Neuronal stem cell (in vitro differentiated cells): ENCODE measurements around the gene PRKN.

Experiments
- DNase-seq: peaks from one replicate; pipeline ENCODE4 v3.0.0-alpha.2; 2013; ENCODE audit warnings: low spot score
- H2AFZ ChIP-seq: one replicate; pipeline ENCODE4 v1.6.1; 2013; ENCODE audit warnings: mild to moderate bottlenecking, low read length, inconsistent platforms
- H2AK5ac ChIP-seq: 2 replicates; pipeline ENCODE4 v1.6.1; 2013; ENCODE audit warnings: low read depth, mild to moderate bottlenecking, inconsistent platforms, low read length, moderate library complexity, mixed read lengths
- H2BK120ac ChIP-seq: 2 replicates; pipeline ENCODE4 v1.6.1; 2013; ENCODE audit warnings: low read depth, mild to moderate bottlenecking, inconsistent platforms, low read length, moderate library complexity, mixed read lengths
- H2BK12ac ChIP-seq: one replicate; pipeline ENCODE4 v1.6.1; 2013; ENCODE audit warnings: low read length, inconsistent platforms
- H2BK15ac ChIP-seq: 2 replicates; pipeline ENCODE4 v1.6.1; 2013; ENCODE audit warnings: mild to moderate bottlenecking, low read length, inconsistent platforms, mixed read lengths
- H2BK5ac ChIP-seq: one replicate; pipeline ENCODE4 v1.6.1; 2013; ENCODE audit warnings: inconsistent platforms, mild to moderate bottlenecking, low read length, moderate library complexity
- H3K14ac ChIP-seq: one replicate; pipeline ENCODE4 v1.6.1; 2013; ENCODE audit warnings: low read length, inconsistent platforms
- H3K18ac ChIP-seq: 2 replicates; pipeline ENCODE4 v1.6.1; 2013; ENCODE audit warnings: low read length, inconsistent platforms
- H3K23ac ChIP-seq: 2 replicates; pipeline ENCODE4 v1.6.1; 2013; ENCODE audit warnings: low read depth, mild to moderate bottlenecking, mixed read lengths, low read length, inconsistent platforms; ENCODE audit not compliant: poor library complexity
- H3K27ac ChIP-seq: replicated peaks from 3 replicates; pipeline ENCODE4 v1.5.1; 2013; ENCODE audit warnings: low read length, inconsistent platforms
- H3K27me3 ChIP-seq, 3 experiments: 2 replicates each; pipeline ENCODE4 v1.6.1; 2013; ENCODE audit warnings: low read length in 3 of 3, mild to moderate bottlenecking in 2 of 3, inconsistent platforms in 1 of 3, low read depth in 1 of 3, mixed read lengths in 1 of 3, moderate library complexity in 1 of 3; ENCODE audit not compliant: control insufficient read depth in 3 of 3, insufficient read depth in 3 of 3
- H3K36me3 ChIP-seq, 2 donors: replicated peaks in 1 of 2; 2 replicates each; pipeline ENCODE4 v1.6.1; 2013; ENCODE audit warnings: low read length in 2 of 2; ENCODE audit not compliant: control insufficient read depth in 2 of 2, insufficient read depth in 2 of 2
- H3K4ac ChIP-seq: 2 replicates; pipeline ENCODE4 v1.6.1; 2013; ENCODE audit warnings: inconsistent platforms, mild to moderate bottlenecking, low read length, moderate library complexity
- H3K4me1 ChIP-seq, 2 donors: 1 replicate in 1 of 2; 2 replicates in 1 of 2; pipeline ENCODE4 v1.6.1; 2013; ENCODE audit warnings: low read length in 2 of 2, low read depth in 1 of 2; ENCODE audit not compliant: control insufficient read depth in 2 of 2, insufficient read depth in 1 of 2
- H3K4me2 ChIP-seq: one replicate; pipeline ENCODE4 v1.6.1; 2013; ENCODE audit warnings: mild to moderate bottlenecking, low read length, inconsistent platforms; ENCODE audit not compliant: insufficient read depth, poor library complexity, severe bottlenecking
- H3K4me3 ChIP-seq, 2 donors: 2 replicates each; pipeline ENCODE4 v1.5.1; 2013; ENCODE audit warnings: low read length in 2 of 2, mild to moderate bottlenecking in 2 of 2, inconsistent platforms in 1 of 2, moderate library complexity in 1 of 2
- H3K79me1 ChIP-seq: one replicate; pipeline ENCODE4 v1.6.1; 2013; ENCODE audit warnings: low read depth, mild to moderate bottlenecking, inconsistent platforms, low read length, moderate library complexity
- H3K9ac ChIP-seq: one replicate; pipeline ENCODE4 v1.6.1; 2013; ENCODE audit warnings: mild to moderate bottlenecking, low read depth, low read length, inconsistent platforms; ENCODE audit not compliant: poor library complexity
- H3K9me3 ChIP-seq, 2 donors: replicated peaks in 1 of 2; 2 replicates each; pipeline versions ENCODE3 to v1.6.1; 2013; ENCODE audit warnings: low read length in 2 of 2, mild to moderate bottlenecking in 2 of 2, inconsistent platforms in 1 of 2, low read depth in 1 of 2, mixed read lengths in 1 of 2, moderate library complexity in 1 of 2; ENCODE audit not compliant: control insufficient read depth in 2 of 2, insufficient read depth in 1 of 2
- H4K8ac ChIP-seq: one replicate; pipeline ENCODE4 v1.6.1; 2013; ENCODE audit warnings: low read depth, mild to moderate bottlenecking, inconsistent platforms, low read length, moderate library complexity
- H4K91ac ChIP-seq: one replicate; pipeline ENCODE4 v1.6.1; 2013; ENCODE audit warnings: low read length, low read depth, mild to moderate bottlenecking, inconsistent platforms; ENCODE audit not compliant: poor library complexity
- WGBS, 2 donors: extraction: QIAGEN DNeasy Blood & Tissue Kit; methylation state at CpG; one replicate each; pipeline ENCODE4 v1.1.7; 2013; ENCODE audit warnings: missing lambda C conversion rate in 2 of 2, mixed read lengths in 1 of 2; ENCODE audit not compliant: insufficient read length in 2 of 2, insufficient replicate concordance in 1 of 2; ENCODE audit errors: extremely low coverage in 2 of 2; 5-methylcytosine and 5-hydroxymethylcytosine counted together

The PRKN gene

GRCh38 chr6:162613310-162613709, 114.3 kb downstream of the PRKN start:
- Histone ChIP-seq H3K4me2 (no peak overlapping the region), H4K8ac (no peak overlapping the region), H3K4me3 (no peak overlapping the region), H3K14ac (no peak overlapping the region), H3K9me3 (no peaks in the 10 kb centered on the region), H2AK5ac (no peak overlapping the region), H3K4me1 (peaks cover 0 to 4% of the 10 kb centered on the region in 2 donors), H3K27ac (no peak overlapping the region), H3K9ac (no peak overlapping the region), H4K91ac (no peak overlapping the region), H3K27me3 (no peaks in the 10 kb centered on the region), H2BK15ac (no peak overlapping the region), H2AFZ (no peak overlapping the region), H3K79me1 (no peaks in the 10 kb centered on the region), H2BK5ac (no peak overlapping the region), H3K23ac (no peak overlapping the region), H3K4ac (no peak overlapping the region), H3K18ac (no peak overlapping the region), H2BK12ac (no peak overlapping the region), H2BK120ac (no peak overlapping the region), H3K36me3 (no peaks in the 10 kb centered on the region)
- no peak for DNase-seq
- no CpG with 5 or more reads among the region's 2 CpGs for WGBS, 2 donors

GRCh38 chr6:162612613-162613012, 115.0 kb downstream of the PRKN start:
- Histone ChIP-seq H2BK5ac (no peak overlapping the region), H2BK12ac (no peak overlapping the region), H3K18ac (no peak overlapping the region), H3K4me1 (peaks cover 0 to 4% of the 10 kb centered on the region in 2 donors), H3K4ac (no peak overlapping the region), H2AFZ (no peak overlapping the region), H3K9me3 (no peaks in the 10 kb centered on the region), H4K8ac (no peak overlapping the region), H3K27me3 (no peaks in the 10 kb centered on the region), H3K27ac (no peak overlapping the region), H2BK15ac (no peak overlapping the region), H3K4me2 (no peak overlapping the region), H3K79me1 (no peaks in the 10 kb centered on the region), H3K14ac (no peak overlapping the region), H4K91ac (no peak overlapping the region), H3K4me3 (no peak overlapping the region), H3K23ac (no peak overlapping the region), H2BK120ac (no peak overlapping the region), H3K36me3 (no peaks in the 10 kb centered on the region), H3K9ac (no peak overlapping the region), H2AK5ac (no peak overlapping the region)
- WGBS, 2 donors: no CpG with 5 or more reads among the region's 4 CpGs
- no peak for DNase-seq

- Histone ChIP-seq H3K9me3 (no peaks in the 10 kb centered on the region), H2BK12ac (no peak overlapping the region), H4K91ac (no peak overlapping the region), H2BK15ac (no peak overlapping the region), H4K8ac (no peak overlapping the region), H3K4me3 (no peak overlapping the region), H2AK5ac (no peak overlapping the region), H3K4me2 (no peak overlapping the region), H3K18ac (no peak overlapping the region), H3K36me3 (no peaks in the 10 kb centered on the region), H3K4ac (no peak overlapping the region), H2BK120ac (no peak overlapping the region), H2AFZ (no peak overlapping the region), H3K9ac (no peak overlapping the region), H3K27me3 (no peaks in the 10 kb centered on the region), H3K79me1 (no peaks in the 10 kb centered on the region), H3K27ac (no peak overlapping the region), H3K14ac (no peak overlapping the region), H3K23ac (no peak overlapping the region), H3K4me1 (peaks cover 0 to 4% of the 10 kb centered on the region in 2 donors), H2BK5ac (no peak overlapping the region)
- DNase-seq: no peak
- no CpG with 5 or more reads among the region's 5 CpGs for WGBS, 2 donors
Observed at GRCh38 chr6:162610351-162610750, 117.2 kb downstream of the PRKN start.

- DNase-seq: no peak
- Histone ChIP-seq H2AFZ (no peak overlapping the region), H2AK5ac (no peak overlapping the region), H3K4me2 (no peak overlapping the region), H3K4me1 (peaks cover 8 to 23% of the 10 kb centered on the region in 2 donors), H3K4me3 (no peak overlapping the region), H3K27me3 (no peaks in the 10 kb centered on the region), H4K8ac (no peak overlapping the region), H4K91ac (no peak overlapping the region), H3K9me3 (no peaks in the 10 kb centered on the region), H2BK12ac (no peak overlapping the region), H3K36me3 (no peaks in the 10 kb centered on the region), H3K4ac (no peak overlapping the region), H3K79me1 (no peaks in the 10 kb centered on the region), H3K27ac (no peak overlapping the region), H3K14ac (no peak overlapping the region), H2BK15ac (no peak overlapping the region), H3K9ac (no peak overlapping the region), H2BK120ac (no peak overlapping the region), H3K18ac (no peak overlapping the region), H3K23ac (no peak overlapping the region), H2BK5ac (no peak overlapping the region)
- WGBS, 2 donors: no CpG with 5 or more reads among the region's 1 CpG
Observed at GRCh38 chr6:162605881-162606280, 121.7 kb downstream of the PRKN start.
